Upper lobe of left lung (tissue), 4 donors: Measurements from ENCODE around the gene MAN1C1.

Experiments used
- POLR2AphosphoS5 ChIP-seq, 2 donors: sonication (generic); formaldehyde crosslinking; IDR thresholded peaks; one replicate each; pipeline ENCODE4 v1.5.1; 2017; ENCODE audit warnings: antibody characterized with exemption in 2 of 2
- TF ChIP-seq, protein P1 (sequence below), 6 experiments: fragments of 450-650 bp in 4 of 6; fragments of 200-600 bp in 2 of 6; sonication (generic) in 2 of 6; IDR thresholded peaks; one replicate each; pipeline ENCODE4 v1.5.1; 2016 to 2019; ENCODE audit warnings: antibody characterized with exemption in 6 of 6

DNA sequence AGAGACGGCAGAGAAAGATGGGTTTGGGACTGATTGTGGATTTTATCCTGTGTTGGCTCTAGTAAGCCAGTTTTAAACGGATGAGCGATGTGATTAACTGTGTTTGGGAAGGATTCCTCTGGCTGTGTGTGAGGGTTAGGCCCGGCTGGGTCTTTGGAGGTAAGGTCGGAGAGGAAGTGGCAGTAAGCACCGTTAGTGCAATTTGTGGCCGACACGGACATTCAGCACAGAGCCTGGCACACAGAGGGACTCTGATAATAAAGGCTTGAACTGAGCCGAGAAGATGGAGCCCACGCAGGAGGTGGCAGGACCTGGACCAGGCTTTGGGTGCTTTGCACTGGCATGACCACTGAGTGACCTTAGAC lies 204.5 kb downstream of the MAN1C1 start:
- TF ChIP-seq, protein P1, sequence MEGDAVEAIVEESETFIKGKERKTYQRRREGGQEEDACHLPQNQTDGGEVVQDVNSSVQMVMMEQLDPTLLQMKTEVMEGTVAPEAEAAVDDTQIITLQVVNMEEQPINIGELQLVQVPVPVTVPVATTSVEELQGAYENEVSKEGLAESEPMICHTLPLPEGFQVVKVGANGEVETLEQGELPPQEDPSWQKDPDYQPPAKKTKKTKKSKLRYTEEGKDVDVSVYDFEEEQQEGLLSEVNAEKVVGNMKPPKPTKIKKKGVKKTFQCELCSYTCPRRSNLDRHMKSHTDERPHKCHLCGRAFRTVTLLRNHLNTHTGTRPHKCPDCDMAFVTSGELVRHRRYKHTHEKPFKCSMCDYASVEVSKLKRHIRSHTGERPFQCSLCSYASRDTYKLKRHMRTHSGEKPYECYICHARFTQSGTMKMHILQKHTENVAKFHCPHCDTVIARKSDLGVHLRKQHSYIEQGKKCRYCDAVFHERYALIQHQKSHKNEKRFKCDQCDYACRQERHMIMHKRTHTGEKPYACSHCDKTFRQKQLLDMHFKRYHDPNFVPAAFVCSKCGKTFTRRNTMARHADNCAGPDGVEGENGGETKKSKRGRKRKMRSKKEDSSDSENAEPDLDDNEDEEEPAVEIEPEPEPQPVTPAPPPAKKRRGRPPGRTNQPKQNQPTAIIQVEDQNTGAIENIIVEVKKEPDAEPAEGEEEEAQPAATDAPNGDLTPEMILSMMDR (IDR thresholded peaks at IDR 0.05): no peak
- TF ChIP-seq POLR2AphosphoS5 (IDR thresholded peaks at IDR 0.05): no peak
